Measurements from ENCODE around the gene TLR9. TPM values are rescaled to one million over a fixed set of nuclear protein-coding genes. Genes with fewer than 3 reads are reported as not detected.

The TLR9 gene
- total and polyA plus RNA-seq, 4 experiments from 2014 or later = 2.3 to 3.0 TPM; not detected in 2

DNA sequence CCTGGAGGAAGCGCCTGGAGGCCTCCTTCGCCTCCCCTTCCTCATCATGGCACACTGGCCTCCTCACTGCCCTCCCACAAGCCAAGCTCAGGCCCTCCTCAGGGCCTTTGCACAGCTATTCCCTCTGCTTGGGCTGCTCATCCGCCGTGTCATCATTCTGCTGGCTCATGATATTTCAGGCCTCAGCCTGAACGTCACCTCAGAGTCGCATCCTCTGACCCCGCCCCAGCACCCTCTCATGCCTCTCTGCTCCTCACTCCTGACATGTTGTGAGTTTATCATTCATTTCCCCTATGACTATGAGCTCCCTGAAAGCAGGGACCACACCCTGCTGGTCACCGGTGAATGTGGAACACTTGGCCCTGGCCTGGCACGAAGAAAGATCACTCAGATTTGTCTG, 50.5 kb downstream of the TLR9 start:
- H3K27me3 Mint-ChIP-seq = no peaks in the 10 kb centered on the region
- no peaks in the 10 kb centered on the region for H3K36me3 Mint-ChIP-seq
- H3K27ac Mint-ChIP-seq = peak overlapping the region in 1 of 7 donors; percentile 40
- intact Hi-C loops (cut with micrococcal nuclease) = no loop called here
- no peak overlapping the region for H3K27ac ChIP-seq (ENCODE audit: low read depth, low read length)
- no peaks in the 10 kb centered on the region for H3K27me3 ChIP-seq (ENCODE audit: insufficient read depth, low read length)
- H3K4me1 ChIP-seq (ENCODE audit: insufficient read depth, low read length) = no peaks in the 10 kb centered on the region
- ChIA-PET POLR2A (ENCODE audit: partially characterized antibody) (no interaction called here), CTCF (ENCODE audit: partially characterized antibody) (no interaction called here)
- H3K36me3 ChIP-seq (ENCODE audit: insufficient read depth, low read length) = no peaks in the 10 kb centered on the region
- peak overlapping the region in 1 of 8 donors; percentile 33 for H3K4me3 Mint-ChIP-seq
- no peaks in the 10 kb centered on the region for H3K9me3 Mint-ChIP-seq
- H3K4me1 Mint-ChIP-seq = peaks cover 0 to 4% (median under 1%) of the 10 kb centered on the region in 4 donors
- DNase-seq = no peak
- H3K4me3 ChIP-seq (ENCODE audit: low read length in 2 of 2) = no peak overlapping the region
- no peaks in the 10 kb centered on the region for H3K9me3 ChIP-seq (ENCODE audit: control insufficient read depth in 1 of 2, low read length in 2 of 2)

DNA sequence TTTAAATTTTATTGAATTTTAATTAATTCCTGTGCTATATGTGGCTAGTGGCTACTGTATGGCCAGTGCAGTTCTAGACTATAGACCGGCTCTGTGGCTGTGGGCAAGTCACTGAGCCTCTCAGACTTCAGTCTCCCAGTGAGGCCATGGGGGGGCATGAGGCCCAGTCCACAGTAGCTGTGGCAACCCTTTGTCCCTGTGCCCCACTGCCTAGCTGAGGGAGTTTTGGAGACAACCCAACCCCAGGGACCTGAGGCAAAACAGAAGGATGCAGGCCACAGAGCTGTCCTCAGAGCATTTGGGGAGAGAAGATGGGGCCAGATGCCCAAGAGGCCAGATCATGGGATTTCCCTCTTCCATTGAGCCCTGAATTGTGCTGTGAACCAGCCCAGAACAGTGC, 52.3 kb downstream of the TLR9 start:
- Mint-ChIP-seq H3K27ac (peak overlapping the region in 2 of 7 donors; percentile 14 to 77), H3K36me3 (no peaks in the 10 kb centered on the region), H3K9me3 (peaks cover 0 to 2% (median 0%) of the 10 kb centered on the region in 8 donors), H3K4me3 (no peak overlapping the region), H3K27me3 (peaks cover 0 to 2% of the 10 kb centered on the region in 2 donors), H3K4me1 (peaks cover 0 to 4% (median under 1%) of the 10 kb centered on the region in 4 donors)
- Histone ChIP-seq H3K27me3 (ENCODE audit: insufficient read depth, low read length) (no peaks in the 10 kb centered on the region), H3K4me1 (ENCODE audit: insufficient read depth, low read length) (no peaks in the 10 kb centered on the region), H3K36me3 (ENCODE audit: insufficient read depth, low read length) (no peaks in the 10 kb centered on the region), H3K4me3 (ENCODE audit: low read length in 2 of 2) (no peak overlapping the region), H3K9me3 (ENCODE audit: control insufficient read depth in 1 of 2, low read length in 2 of 2) (no peaks in the 10 kb centered on the region), H3K27ac (ENCODE audit: low read depth, low read length) (no peak overlapping the region)
- POLR2A ChIA-PET (ENCODE audit: partially characterized antibody) = no interaction called here
- intact Hi-C loops (cut with micrococcal nuclease) = no loop called here
- DNase-seq = no peak
- CTCF ChIA-PET (ENCODE audit: partially characterized antibody) = no interaction called here

DNA sequence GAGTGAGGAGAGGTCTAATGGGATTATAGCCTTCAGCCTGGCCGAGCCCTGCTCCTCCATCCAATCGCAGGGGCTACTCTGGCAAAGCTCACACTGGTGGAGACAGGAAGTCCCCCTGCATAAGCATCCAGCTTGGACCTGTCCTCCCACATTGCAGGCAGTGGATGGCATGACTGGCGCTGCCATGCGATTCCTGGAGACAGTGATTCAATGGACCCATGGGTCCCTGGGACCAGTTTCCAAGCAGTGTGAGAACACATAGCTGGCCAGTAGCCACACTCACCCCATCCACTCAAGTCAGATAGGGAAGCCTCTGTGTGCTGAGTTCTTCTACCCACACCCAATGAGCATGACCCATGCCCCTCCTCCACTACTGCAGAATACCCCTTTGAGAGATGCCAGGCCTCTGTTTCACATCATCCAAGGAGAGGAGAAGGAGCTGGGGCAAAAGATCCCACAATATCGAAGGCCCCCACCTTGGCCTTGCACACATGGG, 53.1 kb downstream of the TLR9 start:
- CTCF ChIA-PET (ENCODE audit: partially characterized antibody) = interaction anchor here (0.8 kb wide), 1 partner anchor 28 kb away, joined by 3 read pairs; no protein-coding TSS in a partner anchor
- DNase-seq = no peak
- no peak overlapping the region for H3K27ac Mint-ChIP-seq

DNA sequence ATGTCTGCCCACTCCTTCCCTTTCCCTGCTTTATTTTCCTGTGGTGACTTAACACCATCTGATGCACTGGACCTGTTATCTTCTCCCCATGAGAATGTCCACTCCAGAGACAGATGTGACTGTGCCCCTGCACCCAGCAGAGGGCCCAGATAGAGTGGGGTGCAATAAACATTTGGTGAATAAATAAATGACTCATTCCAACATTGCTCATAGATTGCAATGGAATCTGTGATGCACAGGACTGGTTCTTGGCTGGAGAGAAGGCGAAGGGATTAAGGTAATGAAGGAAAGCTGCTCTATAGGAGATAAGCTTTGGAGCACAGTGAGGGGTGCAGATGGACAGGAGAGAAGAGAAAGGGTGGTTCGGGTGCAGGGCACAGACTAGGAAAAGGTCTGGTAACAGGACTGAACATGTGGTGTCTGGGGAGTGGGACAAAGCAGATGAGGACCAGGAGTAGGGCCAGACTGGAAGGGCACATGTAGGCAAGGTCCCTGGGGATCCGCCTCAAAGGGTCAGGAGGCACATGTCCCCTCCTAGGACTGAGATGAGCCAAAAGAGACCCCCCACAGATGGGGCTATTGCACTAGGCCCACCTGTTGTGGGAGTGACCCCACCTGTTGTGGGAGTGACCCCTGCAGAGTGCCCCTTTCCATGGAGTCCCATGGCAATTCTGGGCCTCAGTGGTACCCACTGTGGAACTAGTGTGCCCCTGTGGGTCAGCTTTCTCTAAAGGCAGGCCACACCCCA, 53.8 kb downstream of the TLR9 start:
- Mint-ChIP-seq H3K4me1 (peaks cover 0 to 4% (median under 1%) of the 10 kb centered on the region in 4 donors), H3K36me3 (no peaks in the 10 kb centered on the region), H3K9me3 (peaks cover 0 to 2% (median 0%) of the 10 kb centered on the region in 8 donors), H3K4me3 (no peak overlapping the region), H3K27ac (no peak overlapping the region), H3K27me3 (peaks cover 2% of the 10 kb centered on the region in 2 donors)
- Histone ChIP-seq H3K4me3 (ENCODE audit: low read length in 2 of 2) (no peak overlapping the region), H3K27ac (ENCODE audit: low read depth, low read length) (no peak overlapping the region), H3K4me1 (ENCODE audit: insufficient read depth, low read length) (no peaks in the 10 kb centered on the region), H3K9me3 (ENCODE audit: control insufficient read depth in 1 of 2, low read length in 2 of 2) (no peaks in the 10 kb centered on the region), H3K36me3 (ENCODE audit: insufficient read depth, low read length) (no peaks in the 10 kb centered on the region), H3K27me3 (ENCODE audit: insufficient read depth, low read length) (no peaks in the 10 kb centered on the region)
- intact Hi-C loops (cut with micrococcal nuclease) = no loop called here
- no peak for DNase-seq
- POLR2A ChIA-PET (ENCODE audit: partially characterized antibody) = no interaction called here
- CTCF ChIA-PET (ENCODE audit: partially characterized antibody) = interaction anchor here (0.8 kb wide), 1 partner anchor 27 kb away, joined by 3 read pairs; no protein-coding TSS in a partner anchor

More for the DNA sequence above, 53.1 kb downstream of the TLR9 start:
- Mint-ChIP-seq H3K4me3 (no peak overlapping the region), H3K9me3 (peaks cover 0 to 2% (median 0%) of the 10 kb centered on the region in 8 donors), H3K36me3 (no peaks in the 10 kb centered on the region), H3K4me1 (peaks cover 0 to 4% (median under 1%) of the 10 kb centered on the region in 4 donors), H3K27me3 (peaks cover 2% of the 10 kb centered on the region in 2 donors)
- POLR2A ChIA-PET (ENCODE audit: partially characterized antibody) = no interaction called here
- no peak overlapping the region for H3K27ac ChIP-seq (ENCODE audit: low read depth, low read length)
- no peaks in the 10 kb centered on the region for H3K36me3 ChIP-seq (ENCODE audit: insufficient read depth, low read length)
- H3K4me1 ChIP-seq (ENCODE audit: insufficient read depth, low read length) = no peaks in the 10 kb centered on the region
- no peaks in the 10 kb centered on the region for H3K9me3 ChIP-seq (ENCODE audit: control insufficient read depth in 1 of 2, low read length in 2 of 2)
- H3K27me3 ChIP-seq (ENCODE audit: insufficient read depth, low read length) = no peaks in the 10 kb centered on the region
- H3K4me3 ChIP-seq (ENCODE audit: low read length in 2 of 2) = no peak overlapping the region
- intact Hi-C loops (cut with micrococcal nuclease) = no loop called here

Small RNA genes within 50 kb of the gene (microRNA-seq; reads per million reads assigned to microRNA genes)
- 355,952 reads per million, percentile 100 among the genes with 10 or more reads in this experiment for gene MIRLET7G (ENCODE audit: borderline microRNAs expressed, borderline number of aligned reads, borderline replicate concordance)

Other genes with a start within 250 kb of the TLR9 start
- gene ACY1, start 242.1 kb downstream of the TLR9 start, total RNA-seq = 1 to 10 TPM; 7.7 to 8.4 TPM
- 10 to 100 TPM; 11.4 to 14.9 TPM for gene ACY1, start 242.1 kb downstream of the TLR9 start, polyA plus RNA-seq
- 1,000 to 10,000 TPM; 1,263 to 1,270 TPM for gene RPL29, start 229.8 kb downstream of the TLR9 start, total RNA-seq
- 1,000 to 10,000 TPM in 1 of 2 donors, 100 to 1,000 TPM in 1; 967 to 1,467 TPM for gene RPL29, start 229.8 kb downstream of the TLR9 start, polyA plus RNA-seq
- 10 to 100 TPM; 43.6 to 44.7 TPM for gene DUSP7, start 169.1 kb downstream of the TLR9 start, total RNA-seq
- 10 to 100 TPM in 1 of 2 donors, 1 to 10 TPM in 1; 2.8 to 10.2 TPM for gene DUSP7, start 169.1 kb downstream of the TLR9 start, polyA plus RNA-seq
- 1 to 10 TPM in 1 of 2 experiments, under 1 TPM in 1; 0.99 to 1.1 TPM for gene POC1A, start 71.2 kb downstream of the TLR9 start, total RNA-seq
- 1 to 10 TPM in 1 of 2 donors, under 1 TPM in 1; 0.36 to 2.4 TPM for gene POC1A, start 71.2 kb downstream of the TLR9 start, polyA plus RNA-seq
- gene ALAS1, start 27.5 kb downstream of the TLR9 start, total RNA-seq = 10 to 100 TPM; 30.0 to 34.6 TPM
- gene ALAS1, start 27.5 kb downstream of the TLR9 start, polyA plus RNA-seq = 10 to 100 TPM; 30.5 to 35.4 TPM
- gene TWF2, start 13.5 kb upstream of the TLR9 start, total RNA-seq = 10 to 100 TPM; 69.3 to 76.1 TPM
- 100 to 1,000 TPM; 122 to 124 TPM for gene TWF2, start 13.5 kb upstream of the TLR9 start, polyA plus RNA-seq
- gene PPM1M, start 20.1 kb upstream of the TLR9 start, total RNA-seq = 10 to 100 TPM; 70.2 to 81.1 TPM
- gene PPM1M, start 20.1 kb upstream of the TLR9 start, polyA plus RNA-seq = 10 to 100 TPM; 52.0 to 85.3 TPM
- gene WDR82, start 53.0 kb upstream of the TLR9 start, total RNA-seq = 100 to 1,000 TPM; 149 to 150 TPM
- gene WDR82, start 53.0 kb upstream of the TLR9 start, polyA plus RNA-seq = 100 to 1,000 TPM in 1 of 2 donors, 10 to 100 TPM in 1; 62.3 to 143 TPM
- 10 to 100 TPM; 29.4 to 35.1 TPM for gene GLYCTK, start 62.2 kb upstream of the TLR9 start, total RNA-seq
- gene GLYCTK, start 62.2 kb upstream of the TLR9 start, polyA plus RNA-seq = 1 to 10 TPM; 4.9 to 9.7 TPM
- gene DNAH1, start 90.7 kb upstream of the TLR9 start, total RNA-seq = 10 to 100 TPM; 45.1 to 49.8 TPM
- 1 to 10 TPM in 1 of 2 donors, under 1 TPM in 1; 0.02 to 1.2 TPM for gene DNAH1, start 90.7 kb upstream of the TLR9 start, polyA plus RNA-seq
- 10 to 100 TPM; 77.2 to 88.8 TPM for gene BAP1, start 184.4 kb upstream of the TLR9 start, total RNA-seq
- 10 to 100 TPM; 10.0 to 26.9 TPM for gene BAP1, start 184.4 kb upstream of the TLR9 start, polyA plus RNA-seq
- gene PHF7, start 185.0 kb upstream of the TLR9 start, total RNA-seq = 10 to 100 TPM; 13.3 to 15.1 TPM
- 10 to 100 TPM in 1 of 2 donors, 1 to 10 TPM in 1; 4.6 to 10.2 TPM for gene PHF7, start 185.0 kb upstream of the TLR9 start, polyA plus RNA-seq
- under 1 TPM; 0.17 to 0.22 TPM for gene SEMA3G, start 219.5 kb upstream of the TLR9 start, total RNA-seq
- under 1 TPM in 1 of 2 donors, not detected in 1; 0.29 TPM for gene SEMA3G, start 219.5 kb upstream of the TLR9 start, polyA plus RNA-seq
- gene TNNC1, start 228.4 kb upstream of the TLR9 start, total RNA-seq = 1 to 10 TPM; 5.3 to 7.1 TPM
- gene TNNC1, start 228.4 kb upstream of the TLR9 start, polyA plus RNA-seq = under 1 TPM in 1 of 2 donors, not detected in 1; 0.92 TPM
- gene NISCH, start 230.0 kb upstream of the TLR9 start, total RNA-seq = 100 to 1,000 TPM; 189 to 205 TPM
- 10 to 100 TPM; 10.2 to 25.8 TPM for gene NISCH, start 230.0 kb upstream of the TLR9 start, polyA plus RNA-seq

Data from CD4-positive, alpha-beta memory T cell (primary cell).